ENCODE results near the gene PPTC7. TPM values are rescaled to one million over a fixed set of nuclear protein-coding genes. Genes with fewer than 3 reads are reported as not detected.

PPTC7 gene
- polyA plus RNA-seq, 1 donor from 2014 or later, result 7.2 TPM

DNA sequence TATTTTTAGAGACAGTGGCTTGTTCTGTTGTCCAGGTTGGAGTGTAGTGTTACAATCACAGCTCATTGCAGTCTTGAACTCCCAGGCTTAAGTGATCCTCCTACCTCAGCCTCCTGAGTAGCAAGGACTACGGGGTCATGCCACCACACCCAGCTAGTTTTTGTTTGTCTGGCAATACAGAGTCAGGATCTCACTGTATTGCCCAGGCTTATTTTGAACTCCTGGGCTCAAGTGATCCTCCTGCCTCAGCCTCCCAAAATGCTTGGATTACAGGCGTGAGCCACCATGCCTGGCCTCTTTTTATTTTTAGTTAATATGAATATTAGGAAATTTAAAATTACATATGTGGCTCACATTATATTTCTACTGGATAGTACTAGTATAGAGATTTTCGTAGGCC, 28.9 kb downstream of the PPTC7 start:
- no peak overlapping the region for H3K9ac ChIP-seq (ENCODE audit: low read length)
- no peak overlapping the region for H2AFZ ChIP-seq (ENCODE audit: low read depth, low read length)
- TF ChIP-seq TAF1 (IDR thresholded peaks at IDR 0.05; ENCODE audit: low read depth) (no peak), POLR2AphosphoS5 (IDR thresholded peaks at IDR 0.05) (no peak), RAD21 (conservative IDR thresholded peaks at IDR 0.05) (no peak), SMC3 (conservative IDR thresholded peaks at IDR 0.05; ENCODE audit: poor library complexity) (no peak), MXI1 (conservative IDR thresholded peaks at IDR 0.05; ENCODE audit: poor library complexity, severe bottlenecking) (no peak), EP300 (conservative IDR thresholded peaks at IDR 0.05; ENCODE audit: poor library complexity, severe bottlenecking) (no peak), EZH2 (IDR thresholded peaks at IDR 0.05; ENCODE audit: borderline replicate concordance, insufficient read depth, low read length, poor library complexity, severe bottlenecking) (no peak)
- TF ChIP-seq, protein P1, sequence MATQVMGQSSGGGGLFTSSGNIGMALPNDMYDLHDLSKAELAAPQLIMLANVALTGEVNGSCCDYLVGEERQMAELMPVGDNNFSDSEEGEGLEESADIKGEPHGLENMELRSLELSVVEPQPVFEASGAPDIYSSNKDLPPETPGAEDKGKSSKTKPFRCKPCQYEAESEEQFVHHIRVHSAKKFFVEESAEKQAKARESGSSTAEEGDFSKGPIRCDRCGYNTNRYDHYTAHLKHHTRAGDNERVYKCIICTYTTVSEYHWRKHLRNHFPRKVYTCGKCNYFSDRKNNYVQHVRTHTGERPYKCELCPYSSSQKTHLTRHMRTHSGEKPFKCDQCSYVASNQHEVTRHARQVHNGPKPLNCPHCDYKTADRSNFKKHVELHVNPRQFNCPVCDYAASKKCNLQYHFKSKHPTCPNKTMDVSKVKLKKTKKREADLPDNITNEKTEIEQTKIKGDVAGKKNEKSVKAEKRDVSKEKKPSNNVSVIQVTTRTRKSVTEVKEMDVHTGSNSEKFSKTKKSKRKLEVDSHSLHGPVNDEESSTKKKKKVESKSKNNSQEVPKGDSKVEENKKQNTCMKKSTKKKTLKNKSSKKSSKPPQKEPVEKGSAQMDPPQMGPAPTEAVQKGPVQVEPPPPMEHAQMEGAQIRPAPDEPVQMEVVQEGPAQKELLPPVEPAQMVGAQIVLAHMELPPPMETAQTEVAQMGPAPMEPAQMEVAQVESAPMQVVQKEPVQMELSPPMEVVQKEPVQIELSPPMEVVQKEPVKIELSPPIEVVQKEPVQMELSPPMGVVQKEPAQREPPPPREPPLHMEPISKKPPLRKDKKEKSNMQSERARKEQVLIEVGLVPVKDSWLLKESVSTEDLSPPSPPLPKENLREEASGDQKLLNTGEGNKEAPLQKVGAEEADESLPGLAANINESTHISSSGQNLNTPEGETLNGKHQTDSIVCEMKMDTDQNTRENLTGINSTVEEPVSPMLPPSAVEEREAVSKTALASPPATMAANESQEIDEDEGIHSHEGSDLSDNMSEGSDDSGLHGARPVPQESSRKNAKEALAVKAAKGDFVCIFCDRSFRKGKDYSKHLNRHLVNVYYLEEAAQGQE (IDR thresholded peaks at IDR 0.05; ENCODE audit: borderline replicate concordance), result no peak
- TF ChIP-seq, protein P2, sequence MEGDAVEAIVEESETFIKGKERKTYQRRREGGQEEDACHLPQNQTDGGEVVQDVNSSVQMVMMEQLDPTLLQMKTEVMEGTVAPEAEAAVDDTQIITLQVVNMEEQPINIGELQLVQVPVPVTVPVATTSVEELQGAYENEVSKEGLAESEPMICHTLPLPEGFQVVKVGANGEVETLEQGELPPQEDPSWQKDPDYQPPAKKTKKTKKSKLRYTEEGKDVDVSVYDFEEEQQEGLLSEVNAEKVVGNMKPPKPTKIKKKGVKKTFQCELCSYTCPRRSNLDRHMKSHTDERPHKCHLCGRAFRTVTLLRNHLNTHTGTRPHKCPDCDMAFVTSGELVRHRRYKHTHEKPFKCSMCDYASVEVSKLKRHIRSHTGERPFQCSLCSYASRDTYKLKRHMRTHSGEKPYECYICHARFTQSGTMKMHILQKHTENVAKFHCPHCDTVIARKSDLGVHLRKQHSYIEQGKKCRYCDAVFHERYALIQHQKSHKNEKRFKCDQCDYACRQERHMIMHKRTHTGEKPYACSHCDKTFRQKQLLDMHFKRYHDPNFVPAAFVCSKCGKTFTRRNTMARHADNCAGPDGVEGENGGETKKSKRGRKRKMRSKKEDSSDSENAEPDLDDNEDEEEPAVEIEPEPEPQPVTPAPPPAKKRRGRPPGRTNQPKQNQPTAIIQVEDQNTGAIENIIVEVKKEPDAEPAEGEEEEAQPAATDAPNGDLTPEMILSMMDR (IDR thresholded peaks at IDR 0.05; ENCODE audit: poor library complexity, severe bottlenecking), result no peak
- no peaks in the 10 kb centered on the region for H3F3A ChIP-seq (ENCODE audit: insufficient read depth, low read length, poor library complexity, severe bottlenecking)
- no peaks in the 10 kb centered on the region for H3K9me2 ChIP-seq (ENCODE audit: insufficient read depth, low read length)
- no peaks in the 10 kb centered on the region for H3K27me3 ChIP-seq (ENCODE audit: insufficient read depth, low read depth, low read length)
- H3K36me3 ChIP-seq (ENCODE audit: insufficient read depth, low read length), result no peaks in the 10 kb centered on the region
- H3K9me3 ChIP-seq (ENCODE audit: low read length), result no peaks in the 10 kb centered on the region
- no peak overlapping the region for H3K4me2 ChIP-seq (ENCODE audit: low read length)
- no peak overlapping the region for H3K27ac ChIP-seq (ENCODE audit: low read length)
- no peaks in the 10 kb centered on the region for H4K20me1 ChIP-seq (ENCODE audit: insufficient read depth)
- no peak overlapping the region for H3K4me3 ChIP-seq (ENCODE audit: low read length)
- H3K79me2 ChIP-seq (replicated peaks; ENCODE audit: insufficient read depth, low read length), result peaks cover 11% of the 10 kb centered on the region

DNA sequence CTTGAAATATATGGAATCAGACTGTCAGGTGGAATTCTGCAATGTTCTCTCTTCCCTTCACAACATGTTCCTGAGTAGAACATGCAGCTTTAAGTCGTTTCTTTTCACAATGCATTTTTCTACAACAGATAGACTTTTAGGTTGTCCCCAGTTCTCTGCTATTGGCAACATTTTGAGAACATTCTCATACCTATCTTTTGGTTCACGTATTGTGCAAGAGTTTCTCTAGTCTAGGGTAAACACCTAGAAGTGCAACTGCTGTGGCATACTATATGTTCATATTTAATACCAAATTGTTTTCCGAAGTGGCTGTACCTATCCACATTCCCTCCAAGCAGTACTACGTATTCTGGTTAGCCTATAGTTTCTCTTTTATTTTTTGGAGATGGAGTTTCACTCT, 32.1 kb downstream of the PPTC7 start:
- Histone ChIP-seq H3K36me3 (ENCODE audit: insufficient read depth, low read length) (peaks cover 4% of the 10 kb centered on the region), H3K4me2 (ENCODE audit: low read length) (no peak overlapping the region), H4K20me1 (ENCODE audit: insufficient read depth) (no peaks in the 10 kb centered on the region), H3K4me3 (ENCODE audit: low read length) (no peak overlapping the region), H3K9me2 (ENCODE audit: insufficient read depth, low read length) (no peaks in the 10 kb centered on the region), H3K9ac (ENCODE audit: low read length) (no peak overlapping the region), H3K79me2 (replicated peaks; ENCODE audit: insufficient read depth, low read length) (no peaks in the 10 kb centered on the region), H3K27me3 (ENCODE audit: insufficient read depth, low read depth, low read length) (no peaks in the 10 kb centered on the region), H3K27ac (ENCODE audit: low read length) (no peak overlapping the region), H2AFZ (ENCODE audit: low read depth, low read length) (no peak overlapping the region), H3F3A (ENCODE audit: insufficient read depth, low read length, poor library complexity, severe bottlenecking) (no peaks in the 10 kb centered on the region), H3K9me3 (ENCODE audit: low read length) (no peaks in the 10 kb centered on the region)
- TF ChIP-seq TAF1 (IDR thresholded peaks at IDR 0.05; ENCODE audit: low read depth) (no peak), MXI1 (conservative IDR thresholded peaks at IDR 0.05; ENCODE audit: poor library complexity, severe bottlenecking) (no peak), POLR2AphosphoS5 (IDR thresholded peaks at IDR 0.05) (no peak)
- TF ChIP-seq, protein P2 (IDR thresholded peaks at IDR 0.05; ENCODE audit: poor library complexity, severe bottlenecking), result no peak
